Esophagus squamous epithelium (tissue), 4 donors: ENCODE results near the gene EPN2.

Source experiments
- POLR2A ChIP-seq, 4 donors: fragments of 450-650 bp; IDR thresholded peaks; one replicate each; pipeline ENCODE4 v1.6.1; 2017; ENCODE audit warnings: antibody characterized with exemption in 4 of 4, mild to moderate bottlenecking in 4 of 4, moderate library complexity in 3 of 4
- TF ChIP-seq, protein P1 (sequence below), 6 experiments: fragments of 450-650 bp in 4 of 6; fragments of 200-600 bp in 2 of 6; sonication (generic) in 2 of 6; IDR thresholded peaks; one replicate each; pipeline ENCODE4 v1.5.1; 2016 to 2019; ENCODE audit warnings: antibody characterized with exemption in 6 of 6, mild to moderate bottlenecking in 4 of 6, moderate library complexity in 4 of 6

DNA sequence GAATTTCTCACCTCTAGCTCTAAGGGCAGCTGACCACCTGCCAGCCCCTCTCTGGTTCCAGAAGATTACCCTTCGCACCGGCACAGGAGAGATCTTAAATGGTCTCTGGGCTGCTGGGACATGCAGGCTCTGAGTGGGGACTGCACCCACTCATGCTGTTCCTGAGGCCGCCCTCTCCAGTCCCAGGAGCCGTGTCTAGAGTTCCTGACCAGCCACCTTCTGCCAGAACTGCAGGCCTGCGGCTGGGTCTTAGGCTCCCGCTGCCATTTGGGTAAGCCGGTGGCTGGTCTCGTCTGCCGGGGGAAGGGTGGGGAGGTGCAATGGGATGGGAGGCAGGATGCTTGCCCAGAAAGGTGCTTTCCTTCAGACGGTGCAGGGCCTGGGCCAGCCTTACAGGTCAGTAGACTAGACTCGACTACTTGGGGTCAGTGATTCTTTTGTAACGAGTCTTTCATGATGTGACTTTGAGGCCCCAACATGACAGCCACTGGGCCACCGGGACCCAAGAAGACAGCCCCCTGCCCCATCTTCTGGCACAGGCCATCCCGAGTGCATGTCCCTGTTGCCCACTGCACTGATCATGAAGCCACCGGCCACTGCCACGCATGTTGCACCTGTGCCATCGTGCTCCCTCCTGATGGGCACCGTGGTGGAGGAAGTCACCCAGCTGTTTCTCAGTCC is 98.9 kb downstream of the EPN2 start:
- TF ChIP-seq, protein P1, sequence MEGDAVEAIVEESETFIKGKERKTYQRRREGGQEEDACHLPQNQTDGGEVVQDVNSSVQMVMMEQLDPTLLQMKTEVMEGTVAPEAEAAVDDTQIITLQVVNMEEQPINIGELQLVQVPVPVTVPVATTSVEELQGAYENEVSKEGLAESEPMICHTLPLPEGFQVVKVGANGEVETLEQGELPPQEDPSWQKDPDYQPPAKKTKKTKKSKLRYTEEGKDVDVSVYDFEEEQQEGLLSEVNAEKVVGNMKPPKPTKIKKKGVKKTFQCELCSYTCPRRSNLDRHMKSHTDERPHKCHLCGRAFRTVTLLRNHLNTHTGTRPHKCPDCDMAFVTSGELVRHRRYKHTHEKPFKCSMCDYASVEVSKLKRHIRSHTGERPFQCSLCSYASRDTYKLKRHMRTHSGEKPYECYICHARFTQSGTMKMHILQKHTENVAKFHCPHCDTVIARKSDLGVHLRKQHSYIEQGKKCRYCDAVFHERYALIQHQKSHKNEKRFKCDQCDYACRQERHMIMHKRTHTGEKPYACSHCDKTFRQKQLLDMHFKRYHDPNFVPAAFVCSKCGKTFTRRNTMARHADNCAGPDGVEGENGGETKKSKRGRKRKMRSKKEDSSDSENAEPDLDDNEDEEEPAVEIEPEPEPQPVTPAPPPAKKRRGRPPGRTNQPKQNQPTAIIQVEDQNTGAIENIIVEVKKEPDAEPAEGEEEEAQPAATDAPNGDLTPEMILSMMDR (IDR thresholded peaks at IDR 0.05), result no peak
- no peak for TF ChIP-seq POLR2A (IDR thresholded peaks at IDR 0.05)
